Measurements from ENCODE around the gene HDGFL1.

The HDGFL1 gene

DNA sequence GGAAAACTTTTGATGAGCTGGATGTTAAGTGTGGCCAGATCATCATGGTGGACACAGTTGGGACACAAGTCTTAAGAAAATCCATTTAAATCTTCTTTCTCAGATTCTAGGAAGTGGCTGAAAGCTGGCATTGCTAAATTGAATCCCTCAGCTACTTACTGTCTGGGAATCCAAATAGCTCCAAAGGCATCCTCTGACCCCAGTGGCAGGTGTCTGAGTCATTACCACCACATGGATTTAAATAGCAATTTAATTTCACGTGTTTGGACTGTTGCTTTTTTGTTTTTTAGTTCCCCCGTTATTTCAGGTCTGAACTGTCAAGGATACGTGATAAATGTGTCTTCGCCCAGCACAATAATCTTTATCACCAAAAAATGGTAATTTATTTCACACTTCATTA lies 33.2 kb upstream of the HDGFL1 start (continued):
- TF ChIP-seq, protein P1, sequence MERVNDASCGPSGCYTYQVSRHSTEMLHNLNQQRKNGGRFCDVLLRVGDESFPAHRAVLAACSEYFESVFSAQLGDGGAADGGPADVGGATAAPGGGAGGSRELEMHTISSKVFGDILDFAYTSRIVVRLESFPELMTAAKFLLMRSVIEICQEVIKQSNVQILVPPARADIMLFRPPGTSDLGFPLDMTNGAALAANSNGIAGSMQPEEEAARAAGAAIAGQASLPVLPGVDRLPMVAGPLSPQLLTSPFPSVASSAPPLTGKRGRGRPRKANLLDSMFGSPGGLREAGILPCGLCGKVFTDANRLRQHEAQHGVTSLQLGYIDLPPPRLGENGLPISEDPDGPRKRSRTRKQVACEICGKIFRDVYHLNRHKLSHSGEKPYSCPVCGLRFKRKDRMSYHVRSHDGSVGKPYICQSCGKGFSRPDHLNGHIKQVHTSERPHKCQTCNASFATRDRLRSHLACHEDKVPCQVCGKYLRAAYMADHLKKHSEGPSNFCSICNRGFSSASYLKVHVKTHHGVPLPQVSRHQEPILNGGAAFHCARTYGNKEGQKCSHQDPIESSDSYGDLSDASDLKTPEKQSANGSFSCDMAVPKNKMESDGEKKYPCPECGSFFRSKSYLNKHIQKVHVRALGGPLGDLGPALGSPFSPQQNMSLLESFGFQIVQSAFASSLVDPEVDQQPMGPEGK (CRISPR knock-in tag; IDR thresholded peaks at IDR 0.05; ENCODE audit: borderline replicate concordance) = no peak
- TF ChIP-seq, protein P2, sequence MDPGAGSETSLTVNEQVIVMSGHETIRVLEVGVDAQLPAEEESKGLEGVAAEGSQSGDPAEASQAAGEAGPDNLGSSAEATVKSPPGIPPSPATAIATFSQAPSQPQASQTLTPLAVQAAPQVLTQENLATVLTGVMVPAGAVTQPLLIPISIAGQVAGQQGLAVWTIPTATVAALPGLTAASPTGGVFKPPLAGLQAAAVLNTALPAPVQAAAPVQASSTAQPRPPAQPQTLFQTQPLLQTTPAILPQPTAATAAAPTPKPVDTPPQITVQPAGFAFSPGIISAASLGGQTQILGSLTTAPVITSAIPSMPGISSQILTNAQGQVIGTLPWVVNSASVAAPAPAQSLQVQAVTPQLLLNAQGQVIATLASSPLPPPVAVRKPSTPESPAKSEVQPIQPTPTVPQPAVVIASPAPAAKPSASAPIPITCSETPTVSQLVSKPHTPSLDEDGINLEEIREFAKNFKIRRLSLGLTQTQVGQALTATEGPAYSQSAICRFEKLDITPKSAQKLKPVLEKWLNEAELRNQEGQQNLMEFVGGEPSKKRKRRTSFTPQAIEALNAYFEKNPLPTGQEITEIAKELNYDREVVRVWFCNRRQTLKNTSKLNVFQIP (CRISPR knock-in tag; IDR thresholded peaks at IDR 0.05; ENCODE audit: borderline replicate concordance, low read depth) = no peak
- TF ChIP-seq SNAI2 (CRISPR knock-in tag; IDR thresholded peaks at IDR 0.05) = no peak

DNA sequence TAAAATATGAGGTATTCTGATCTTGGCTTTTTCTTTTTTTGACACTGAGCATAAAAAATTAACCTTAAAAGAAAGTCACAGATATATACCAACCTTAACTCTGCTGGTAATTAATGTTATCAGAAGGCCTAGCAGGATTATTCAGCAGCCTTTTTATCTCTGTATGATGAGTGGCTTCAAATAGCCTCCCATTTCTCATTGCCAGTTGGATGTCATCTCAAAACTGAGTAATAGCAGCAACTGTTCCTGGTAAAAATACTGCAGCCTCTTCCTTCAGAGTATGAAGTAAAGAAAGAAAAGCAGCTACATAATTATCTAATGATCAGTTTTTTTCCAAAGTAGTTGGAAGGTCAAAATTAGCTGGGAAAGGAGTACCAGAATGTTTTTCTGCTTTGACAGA lies 24.9 kb upstream of the HDGFL1 start:
- TF ChIP-seq, protein P3, sequence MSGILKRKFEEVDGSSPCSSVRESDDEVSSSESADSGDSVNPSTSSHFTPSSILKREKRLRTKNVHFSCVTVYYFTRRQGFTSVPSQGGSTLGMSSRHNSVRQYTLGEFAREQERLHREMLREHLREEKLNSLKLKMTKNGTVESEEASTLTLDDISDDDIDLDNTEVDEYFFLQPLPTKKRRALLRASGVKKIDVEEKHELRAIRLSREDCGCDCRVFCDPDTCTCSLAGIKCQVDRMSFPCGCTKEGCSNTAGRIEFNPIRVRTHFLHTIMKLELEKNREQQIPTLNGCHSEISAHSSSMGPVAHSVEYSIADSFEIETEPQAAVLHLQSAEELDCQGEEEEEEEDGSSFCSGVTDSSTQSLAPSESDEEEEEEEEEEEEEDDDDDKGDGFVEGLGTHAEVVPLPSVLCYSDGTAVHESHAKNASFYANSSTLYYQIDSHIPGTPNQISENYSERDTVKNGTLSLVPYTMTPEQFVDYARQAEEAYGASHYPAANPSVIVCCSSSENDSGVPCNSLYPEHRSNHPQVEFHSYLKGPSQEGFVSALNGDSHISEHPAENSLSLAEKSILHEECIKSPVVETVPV (CRISPR knock-in tag; IDR thresholded peaks at IDR 0.05) = no peak
- TF ChIP-seq ZNF8 (CRISPR knock-in tag; IDR thresholded peaks at IDR 0.05) = no peak
- TF ChIP-seq, protein P1 (CRISPR knock-in tag; IDR thresholded peaks at IDR 0.05; ENCODE audit: borderline replicate concordance) = no peak
- TF ChIP-seq ISL1 (CRISPR knock-in tag; IDR thresholded peaks at IDR 0.05) = peak; percentile 57; the same call in 1 of the 2 replicates
- ATAC-seq = no peak

DNA sequence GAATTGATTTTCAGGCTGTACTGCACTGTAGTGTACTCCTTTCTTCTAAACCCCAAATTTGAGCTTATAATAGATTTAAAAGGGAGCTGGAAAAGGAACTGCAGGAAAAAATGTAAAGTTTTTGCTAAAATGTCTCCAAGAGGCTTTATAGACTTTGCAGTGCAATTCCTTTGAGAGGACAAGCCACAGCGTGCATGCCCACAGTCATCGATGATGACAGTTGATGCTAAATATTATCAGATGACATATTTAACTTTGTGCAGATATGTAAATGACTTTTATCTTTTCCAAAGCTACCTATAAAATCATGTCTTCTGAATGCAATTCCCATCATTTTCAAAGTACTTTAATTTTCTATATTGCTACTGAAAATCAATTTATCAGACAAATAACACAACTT lies 24.3 kb upstream of the HDGFL1 start:
- ATAC-seq = no peak
- no peak for TF ChIP-seq ESRRG (CRISPR knock-in tag; IDR thresholded peaks at IDR 0.05)
- TF ChIP-seq, protein P2 (CRISPR knock-in tag; IDR thresholded peaks at IDR 0.05; ENCODE audit: borderline replicate concordance, low read depth) = no peak
- TF ChIP-seq BACH2 (CRISPR knock-in tag; IDR thresholded peaks at IDR 0.05; ENCODE audit: borderline replicate concordance) = no peak
- TF ChIP-seq ZNF8 (CRISPR knock-in tag; IDR thresholded peaks at IDR 0.05) = no peak
- no peak for TF ChIP-seq GLIS3 (CRISPR knock-in tag; IDR thresholded peaks at IDR 0.05)

DNA sequence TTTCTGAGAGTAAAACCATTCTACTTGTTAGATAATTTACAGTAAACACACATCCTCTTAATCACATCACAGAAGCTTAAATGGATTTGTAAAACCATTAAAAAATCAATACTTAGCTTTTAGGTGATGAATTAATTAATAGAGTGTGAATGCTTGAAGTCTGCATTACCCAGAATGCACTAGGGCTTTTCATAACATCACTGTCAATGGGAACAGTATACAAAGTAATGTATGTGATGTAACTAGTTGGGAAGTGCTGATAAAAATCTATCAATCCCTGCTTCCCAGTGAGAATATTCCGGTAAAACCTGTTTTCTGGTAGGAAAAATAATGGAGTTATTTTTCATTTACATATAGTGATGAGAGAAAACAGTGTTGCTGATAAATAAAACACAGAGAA lies 23.1 kb upstream of the HDGFL1 start:
- TF ChIP-seq, protein P1 (CRISPR knock-in tag; IDR thresholded peaks at IDR 0.05; ENCODE audit: borderline replicate concordance) = no peak
- TF ChIP-seq ZNF70 (CRISPR knock-in tag; IDR thresholded peaks at IDR 0.05) (no peak), ARNTL (CRISPR knock-in tag; IDR thresholded peaks at IDR 0.05; ENCODE audit: borderline replicate concordance, low read depth) (no peak), GLIS3 (CRISPR knock-in tag; IDR thresholded peaks at IDR 0.05) (no peak), TOX (CRISPR knock-in tag; IDR thresholded peaks at IDR 0.05; ENCODE audit: borderline replicate concordance) (no peak), ESRRG (CRISPR knock-in tag; IDR thresholded peaks at IDR 0.05) (no peak)
- TF ChIP-seq, protein P4, sequence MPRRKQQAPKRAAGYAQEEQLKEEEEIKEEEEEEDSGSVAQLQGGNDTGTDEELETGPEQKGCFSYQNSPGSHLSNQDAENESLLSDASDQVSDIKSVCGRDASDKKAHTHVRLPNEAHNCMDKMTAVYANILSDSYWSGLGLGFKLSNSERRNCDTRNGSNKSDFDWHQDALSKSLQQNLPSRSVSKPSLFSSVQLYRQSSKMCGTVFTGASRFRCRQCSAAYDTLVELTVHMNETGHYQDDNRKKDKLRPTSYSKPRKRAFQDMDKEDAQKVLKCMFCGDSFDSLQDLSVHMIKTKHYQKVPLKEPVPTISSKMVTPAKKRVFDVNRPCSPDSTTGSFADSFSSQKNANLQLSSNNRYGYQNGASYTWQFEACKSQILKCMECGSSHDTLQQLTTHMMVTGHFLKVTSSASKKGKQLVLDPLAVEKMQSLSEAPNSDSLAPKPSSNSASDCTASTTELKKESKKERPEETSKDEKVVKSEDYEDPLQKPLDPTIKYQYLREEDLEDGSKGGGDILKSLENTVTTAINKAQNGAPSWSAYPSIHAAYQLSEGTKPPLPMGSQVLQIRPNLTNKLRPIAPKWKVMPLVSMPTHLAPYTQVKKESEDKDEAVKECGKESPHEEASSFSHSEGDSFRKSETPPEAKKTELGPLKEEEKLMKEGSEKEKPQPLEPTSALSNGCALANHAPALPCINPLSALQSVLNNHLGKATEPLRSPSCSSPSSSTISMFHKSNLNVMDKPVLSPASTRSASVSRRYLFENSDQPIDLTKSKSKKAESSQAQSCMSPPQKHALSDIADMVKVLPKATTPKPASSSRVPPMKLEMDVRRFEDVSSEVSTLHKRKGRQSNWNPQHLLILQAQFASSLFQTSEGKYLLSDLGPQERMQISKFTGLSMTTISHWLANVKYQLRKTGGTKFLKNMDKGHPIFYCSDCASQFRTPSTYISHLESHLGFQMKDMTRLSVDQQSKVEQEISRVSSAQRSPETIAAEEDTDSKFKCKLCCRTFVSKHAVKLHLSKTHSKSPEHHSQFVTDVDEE (CRISPR knock-in tag; IDR thresholded peaks at IDR 0.05) = no peak
- ATAC-seq = no peak

Measured in SK-N-SH treated with all-trans-retinoic acid at 6 μM for 48 hours (cell line).